ENCODE results near the gene FCRLB. TPM values are rescaled to one million over a fixed set of nuclear protein-coding genes. Genes with fewer than 3 reads are reported as not detected.

The FCRLB gene
- total RNA-seq, 2 donors from 2014 or later = 0.68 TPM; not detected in 1

GRCh38 chr1:161747801-161748200 is 26.5 kb downstream of the FCRLB start:
- no peaks in the 10 kb centered on the region for H3K9me3 ChIP-seq
- no peak overlapping the region for H3K4me3 ChIP-seq
- no peaks in the 10 kb centered on the region for H3K27me3 ChIP-seq (replicated peaks; ENCODE audit: insufficient read depth)
- H3K27ac ChIP-seq = no peak overlapping the region
- no peak for TF ChIP-seq CTCF (IDR thresholded peaks at IDR 0.05)
- H3K36me3 ChIP-seq = peaks cover 8% of the 10 kb centered on the region
- peaks cover 14 to 15% of the 10 kb centered on the region in 2 donors for H3K4me1 ChIP-seq (ENCODE audit: control insufficient read depth in 1 of 2, low read depth in 2 of 2)
- DNase-seq (ENCODE audit: low spot score) = no peak
- ATAC-seq (ENCODE audit: insufficient number of reproducible peaks, low FRiP score, low read depth) = no peak

GRCh38 chr1:161749509-161750407 is 28.4 kb downstream of the FCRLB start, which contains the start of gene DUSP12:
Gene DUSP12 (plus strand): TSS chr1:161749786. CDS start chr1:161749802, 16 bp downstream.
- ATAC-seq (ENCODE audit: insufficient number of reproducible peaks, low FRiP score, low read depth) (peak; percentile 96), DNase-seq (ENCODE audit: low spot score) (peak; percentile 83)
- peaks cover 14 to 15% of the 10 kb centered on the region in 2 donors for H3K4me1 ChIP-seq (ENCODE audit: control insufficient read depth in 1 of 2, low read depth in 2 of 2)
- H3K9me3 ChIP-seq = no peaks in the 10 kb centered on the region
- H3K27me3 ChIP-seq (replicated peaks; ENCODE audit: insufficient read depth) = no peaks in the 10 kb centered on the region
- H3K27ac ChIP-seq = peak within 1 kb of the TSS; percentile 86 to 93
- no peak for TF ChIP-seq CTCF (IDR thresholded peaks at IDR 0.05)
- H3K36me3 ChIP-seq = peaks cover 20% of the 10 kb centered on the region
- peak within 1 kb of the TSS; percentile 94 for H3K4me3 ChIP-seq

- peaks cover 4% of the 10 kb centered on the region for H3K36me3 ChIP-seq
- DNase-seq (ENCODE audit: low spot score) (no peak), ATAC-seq (ENCODE audit: insufficient number of reproducible peaks, low FRiP score, low read depth) (no peak)
- H3K9me3 ChIP-seq = no peaks in the 10 kb centered on the region
- TF ChIP-seq CTCF (IDR thresholded peaks at IDR 0.05) = peak; percentile 10
- H3K4me1 ChIP-seq (ENCODE audit: control insufficient read depth in 1 of 2, low read depth in 2 of 2) = peaks cover 11 to 17% of the 10 kb centered on the region in 2 donors
- no peaks in the 10 kb centered on the region for H3K27me3 ChIP-seq (replicated peaks; ENCODE audit: insufficient read depth)
- no peak overlapping the region for H3K4me3 ChIP-seq
- no peak overlapping the region for H3K27ac ChIP-seq
These were observed 42.3 kb downstream of the FCRLB start for GRCh38 chr1:161763522-161764098.

- H3K4me3 ChIP-seq = peak within 1 kb of the TSS; percentile 96
- ATAC-seq (ENCODE audit: insufficient number of reproducible peaks, low FRiP score, low read depth) = peak; percentile 71
- DNase-seq (ENCODE audit: low spot score) = peak; percentile 70
- no peaks in the 10 kb centered on the region for H3K36me3 ChIP-seq
- no peaks in the 10 kb centered on the region for H3K9me3 ChIP-seq
- TF ChIP-seq CTCF (IDR thresholded peaks at IDR 0.05) = no peak
- peak within 1 kb of the TSS; percentile 80 to 88 for H3K27ac ChIP-seq
- no peaks in the 10 kb centered on the region for H3K27me3 ChIP-seq (replicated peaks; ENCODE audit: insufficient read depth)
- H3K4me1 ChIP-seq (ENCODE audit: control insufficient read depth in 1 of 2, low read depth in 2 of 2) = peaks cover 17 to 25% of the 10 kb centered on the region in 2 donors
These were observed 45.0 kb downstream of the FCRLB start, which contains the start of gene ATF6 for GRCh38 chr1:161766102-161766981. Gene ATF6 (plus strand): TSS chr1:161766320. CDS start chr1:161766361, 41 bp downstream.
